GM12891 (cell line): ENCODE results near the gene DCLRE1B.

Source experiments
- POLR2A ChIP-seq: IDR thresholded peaks from 2 replicates; pipeline ENCODE4 v1.6.1; 2011; ENCODE audit warnings: low read depth, low read length, control low read depth
- POU2F2 ChIP-seq: IDR thresholded peaks from 2 replicates; pipeline ENCODE4 v1.6.1; 2011; ENCODE audit warnings: low read depth, mild to moderate bottlenecking, control low read depth, low read length, moderate library complexity
- SPI1 ChIP-seq: IDR thresholded peaks from 2 replicates; pipeline ENCODE4 v1.6.1; 2011; ENCODE audit warnings: low read depth, low read length, control low read depth
- TAF1 ChIP-seq: IDR thresholded peaks from 2 replicates; pipeline ENCODE4 v1.6.1; 2011; ENCODE audit warnings: low read depth, low read length, control low read depth

- TF ChIP-seq POLR2A (no peak), SPI1 (no peak), POU2F2 (no peak), TAF1 (no peak)
Observed at GRCh38 chr1:113876176-113876575, 28.9 kb upstream of the DCLRE1B start.
